HepG2 (cell line): Measurements from ENCODE around the gene MAVS. TPM values are rescaled to one million over a fixed set of nuclear protein-coding genes. Genes with fewer than 3 reads are reported as not detected.

ENCODE experiments used
- CEBPB ChIP-seq: IDR thresholded peaks from 2 replicates; pipeline ENCODE4 v1.6.1; 2011; ENCODE audit warnings: low read depth, low read length, improper control_type of control experiment, borderline replicate concordance
- FOXK1 ChIP-seq: sonication (generic); formaldehyde crosslinking; IDR thresholded peaks from 2 replicates; pipeline ENCODE4 v1.4.0; 2020; ENCODE audit warnings: low read depth, missing genetic modification reagents, borderline replicate concordance
- NCOA2 ChIP-seq: sonication (generic); formaldehyde crosslinking; IDR thresholded peaks from 2 replicates; pipeline ENCODE4 v1.8.0; 2022; ENCODE audit warnings: inconsistent platforms
- NFE2 ChIP-seq: sonication (generic); formaldehyde crosslinking; IDR thresholded peaks from 2 replicates; pipeline ENCODE4 v1.4.0; 2020; ENCODE audit warnings: missing genetic modification reagents
- NR2C2 ChIP-seq: sonication (generic); formaldehyde crosslinking; IDR thresholded peaks from 2 replicates; pipeline ENCODE4 v1.4.0; 2020; ENCODE audit warnings: missing genetic modification reagents, mild to moderate bottlenecking, moderate library complexity, borderline replicate concordance
- PITX1 ChIP-seq: sonication (generic); formaldehyde crosslinking; IDR thresholded peaks from 2 replicates; pipeline ENCODE4 v1.5.1; 2020; ENCODE audit warnings: mild to moderate bottlenecking, missing genetic modification reagents
- RCOR2 ChIP-seq: IDR thresholded peaks from 2 replicates; pipeline ENCODE4 v1.6.1; 2016; ENCODE audit warnings: missing biosample characterization, missing genetic modification reagents
- RXRB ChIP-seq: IDR thresholded peaks from 2 replicates; pipeline ENCODE4 v1.6.1; 2016; ENCODE audit warnings: borderline replicate concordance, missing genetic modification reagents, missing compliant biosample characterization
- polyA plus RNA-seq, 8 experiments: library from polyadenylated mRNA; depleted of rRNA in 3 of 8; stranded (reverse) in 7 of 8; unstranded in 1 of 8; fragments of >200 nt; fragmentation: Illumina TruSeq in 4 of 8; extraction: Trizol in 4 of 8; gene quantifications; 2 replicates each; pipeline versions ENCODE4 v1.2.1 to v1.2.3, GENCODE V29; 2011 to 2016; ENCODE audit warnings: low read depth in 4 of 8, missing spikeins in 1 of 8, mixed read lengths in 1 of 8; ENCODE audit not compliant: insufficient read depth in 1 of 8
- total RNA-seq, 5 experiments: library from RNA; depleted of rRNA; stranded (reverse); fragments of >200 nt; fragmentation: Illumina TruSeq; extraction: Trizol; gene quantifications; 2 replicates each; pipeline ENCODE4 v1.2.3, GENCODE V29; 2016; ENCODE audit warnings: low read depth in 1 of 5
- TF ChIP-seq, protein P1 (sequence below): sonication (generic); formaldehyde crosslinking; IDR thresholded peaks from 2 replicates; pipeline ENCODE4 v1.8.0; 2022; ENCODE audit warnings: mild to moderate bottlenecking, missing genetic modification reagents, moderate library complexity
- TF ChIP-seq, protein P2 (sequence below): IDR thresholded peaks from 2 replicates; pipeline ENCODE4 v1.6.1; 2016; ENCODE audit warnings: low read depth, borderline replicate concordance
- TF ChIP-seq, protein P3 (sequence below), 2 experiments: sonication (generic) in 1 of 2; formaldehyde crosslinking in 1 of 2; IDR thresholded peaks; 2 replicates each; pipeline versions ENCODE4 v1.6.1 to v1.9.0; 2014 to 2022; ENCODE audit warnings: antibody characterized with exemption in 1 of 2, borderline replicate concordance in 1 of 2, inconsistent platforms in 1 of 2, low read depth in 1 of 2, missing genetic modification reagents in 1 of 2
- TF ChIP-seq, protein P4 (sequence below): sonication (generic); formaldehyde crosslinking; IDR thresholded peaks from 2 replicates; pipeline ENCODE4 v1.5.1; 2020; ENCODE audit warnings: mild to moderate bottlenecking, missing genetic modification reagents, moderate library complexity
- TF ChIP-seq, protein P5 (sequence below): sonication (generic); formaldehyde crosslinking; IDR thresholded peaks from 2 replicates; pipeline ENCODE4 v1.4.0; 2020; ENCODE audit warnings: low read depth, missing genetic modification reagents

MAVS gene
- total and polyA plus RNA-seq, 2 of the 13 experiments (the other 11 are each of a cell fraction or from before 2014, with no cell fraction given): 27.3 to 36.6 TPM

DNA sequence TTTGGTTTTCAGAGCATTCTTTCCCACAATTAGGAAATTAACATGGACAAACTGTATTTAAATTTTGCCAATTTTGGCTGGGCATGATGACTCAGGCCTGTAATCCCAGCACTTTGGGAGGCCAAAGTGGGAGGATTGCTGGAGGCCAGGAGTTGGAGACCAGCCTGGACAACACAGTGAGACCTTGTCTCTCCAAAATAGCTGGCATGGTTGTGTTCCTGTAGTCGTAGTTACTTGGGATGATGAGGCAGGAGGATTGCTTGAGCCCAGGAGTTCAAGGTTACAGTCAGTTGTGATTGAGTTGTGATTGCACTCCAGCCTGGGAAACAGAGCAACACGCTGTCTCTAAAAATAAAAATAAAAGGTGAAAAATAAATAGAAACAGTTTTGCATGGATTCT, 57.6 kb downstream of the MAVS start (continued):
- TF ChIP-seq NCOA2 (0 out of 2 replicates have a peak, but pooled peaks have one; percentile 8), PITX1 (0 out of 2 replicates have a peak, but pooled peaks have one; percentile 22), NFE2 (CRISPR knock-in tag) (no peak), CEBPB (peak; percentile 39; the same call in 1 of the 2 replicates), FOXK1 (peak; percentile 31; the same call in 1 of the 2 replicates), NR2C2 (CRISPR knock-in tag) (no peak), RXRB (CRISPR knock-in tag) (peak; percentile 7; the same call in 1 of the 2 replicates), RCOR2 (CRISPR knock-in tag) (peak; percentile 59; the same call in 1 of the 2 replicates)
- TF ChIP-seq, protein P1, sequence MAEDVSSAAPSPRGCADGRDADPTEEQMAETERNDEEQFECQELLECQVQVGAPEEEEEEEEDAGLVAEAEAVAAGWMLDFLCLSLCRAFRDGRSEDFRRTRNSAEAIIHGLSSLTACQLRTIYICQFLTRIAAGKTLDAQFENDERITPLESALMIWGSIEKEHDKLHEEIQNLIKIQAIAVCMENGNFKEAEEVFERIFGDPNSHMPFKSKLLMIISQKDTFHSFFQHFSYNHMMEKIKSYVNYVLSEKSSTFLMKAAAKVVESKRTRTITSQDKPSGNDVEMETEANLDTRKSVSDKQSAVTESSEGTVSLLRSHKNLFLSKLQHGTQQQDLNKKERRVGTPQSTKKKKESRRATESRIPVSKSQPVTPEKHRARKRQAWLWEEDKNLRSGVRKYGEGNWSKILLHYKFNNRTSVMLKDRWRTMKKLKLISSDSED: no peak
- TF ChIP-seq, protein P2, sequence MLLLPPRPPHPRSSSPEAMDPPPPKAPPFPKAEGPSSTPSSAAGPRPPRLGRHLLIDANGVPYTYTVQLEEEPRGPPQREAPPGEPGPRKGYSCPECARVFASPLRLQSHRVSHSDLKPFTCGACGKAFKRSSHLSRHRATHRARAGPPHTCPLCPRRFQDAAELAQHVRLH (CRISPR knock-in tag): peak; percentile 72; the same call in 1 of the 2 replicates
- TF ChIP-seq, protein P3, sequence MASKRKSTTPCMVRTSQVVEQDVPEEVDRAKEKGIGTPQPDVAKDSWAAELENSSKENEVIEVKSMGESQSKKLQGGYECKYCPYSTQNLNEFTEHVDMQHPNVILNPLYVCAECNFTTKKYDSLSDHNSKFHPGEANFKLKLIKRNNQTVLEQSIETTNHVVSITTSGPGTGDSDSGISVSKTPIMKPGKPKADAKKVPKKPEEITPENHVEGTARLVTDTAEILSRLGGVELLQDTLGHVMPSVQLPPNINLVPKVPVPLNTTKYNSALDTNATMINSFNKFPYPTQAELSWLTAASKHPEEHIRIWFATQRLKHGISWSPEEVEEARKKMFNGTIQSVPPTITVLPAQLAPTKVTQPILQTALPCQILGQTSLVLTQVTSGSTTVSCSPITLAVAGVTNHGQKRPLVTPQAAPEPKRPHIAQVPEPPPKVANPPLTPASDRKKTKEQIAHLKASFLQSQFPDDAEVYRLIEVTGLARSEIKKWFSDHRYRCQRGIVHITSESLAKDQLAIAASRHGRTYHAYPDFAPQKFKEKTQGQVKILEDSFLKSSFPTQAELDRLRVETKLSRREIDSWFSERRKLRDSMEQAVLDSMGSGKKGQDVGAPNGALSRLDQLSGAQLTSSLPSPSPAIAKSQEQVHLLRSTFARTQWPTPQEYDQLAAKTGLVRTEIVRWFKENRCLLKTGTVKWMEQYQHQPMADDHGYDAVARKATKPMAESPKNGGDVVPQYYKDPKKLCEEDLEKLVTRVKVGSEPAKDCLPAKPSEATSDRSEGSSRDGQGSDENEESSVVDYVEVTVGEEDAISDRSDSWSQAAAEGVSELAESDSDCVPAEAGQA (IDR thresholded peaks at IDR 0.05; ENCODE audit: low read depth): no peak
- TF ChIP-seq, protein P3 (CRISPR knock-in tag; IDR thresholded peaks at IDR 0.05; ENCODE audit: borderline replicate concordance): 0 out of 2 replicates have a peak, but pooled peaks have one; percentile 40
- TF ChIP-seq, protein P4, sequence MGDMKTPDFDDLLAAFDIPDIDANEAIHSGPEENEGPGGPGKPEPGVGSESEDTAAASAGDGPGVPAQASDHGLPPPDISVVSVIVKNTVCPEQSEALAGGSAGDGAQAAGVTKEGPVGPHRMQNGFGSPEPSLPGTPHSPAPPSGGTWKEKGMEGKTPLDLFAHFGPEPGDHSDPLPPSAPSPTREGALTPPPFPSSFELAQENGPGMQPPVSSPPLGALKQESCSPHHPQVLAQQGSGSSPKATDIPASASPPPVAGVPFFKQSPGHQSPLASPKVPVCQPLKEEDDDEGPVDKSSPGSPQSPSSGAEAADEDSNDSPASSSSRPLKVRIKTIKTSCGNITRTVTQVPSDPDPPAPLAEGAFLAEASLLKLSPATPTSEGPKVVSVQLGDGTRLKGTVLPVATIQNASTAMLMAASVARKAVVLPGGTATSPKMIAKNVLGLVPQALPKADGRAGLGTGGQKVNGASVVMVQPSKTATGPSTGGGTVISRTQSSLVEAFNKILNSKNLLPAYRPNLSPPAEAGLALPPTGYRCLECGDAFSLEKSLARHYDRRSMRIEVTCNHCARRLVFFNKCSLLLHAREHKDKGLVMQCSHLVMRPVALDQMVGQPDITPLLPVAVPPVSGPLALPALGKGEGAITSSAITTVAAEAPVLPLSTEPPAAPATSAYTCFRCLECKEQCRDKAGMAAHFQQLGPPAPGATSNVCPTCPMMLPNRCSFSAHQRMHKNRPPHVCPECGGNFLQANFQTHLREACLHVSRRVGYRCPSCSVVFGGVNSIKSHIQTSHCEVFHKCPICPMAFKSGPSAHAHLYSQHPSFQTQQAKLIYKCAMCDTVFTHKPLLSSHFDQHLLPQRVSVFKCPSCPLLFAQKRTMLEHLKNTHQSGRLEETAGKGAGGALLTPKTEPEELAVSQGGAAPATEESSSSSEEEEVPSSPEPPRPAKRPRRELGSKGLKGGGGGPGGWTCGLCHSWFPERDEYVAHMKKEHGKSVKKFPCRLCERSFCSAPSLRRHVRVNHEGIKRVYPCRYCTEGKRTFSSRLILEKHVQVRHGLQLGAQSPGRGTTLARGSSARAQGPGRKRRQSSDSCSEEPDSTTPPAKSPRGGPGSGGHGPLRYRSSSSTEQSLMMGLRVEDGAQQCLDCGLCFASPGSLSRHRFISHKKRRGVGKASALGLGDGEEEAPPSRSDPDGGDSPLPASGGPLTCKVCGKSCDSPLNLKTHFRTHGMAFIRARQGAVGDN (CRISPR knock-in tag): no peak
- TF ChIP-seq, protein P5, sequence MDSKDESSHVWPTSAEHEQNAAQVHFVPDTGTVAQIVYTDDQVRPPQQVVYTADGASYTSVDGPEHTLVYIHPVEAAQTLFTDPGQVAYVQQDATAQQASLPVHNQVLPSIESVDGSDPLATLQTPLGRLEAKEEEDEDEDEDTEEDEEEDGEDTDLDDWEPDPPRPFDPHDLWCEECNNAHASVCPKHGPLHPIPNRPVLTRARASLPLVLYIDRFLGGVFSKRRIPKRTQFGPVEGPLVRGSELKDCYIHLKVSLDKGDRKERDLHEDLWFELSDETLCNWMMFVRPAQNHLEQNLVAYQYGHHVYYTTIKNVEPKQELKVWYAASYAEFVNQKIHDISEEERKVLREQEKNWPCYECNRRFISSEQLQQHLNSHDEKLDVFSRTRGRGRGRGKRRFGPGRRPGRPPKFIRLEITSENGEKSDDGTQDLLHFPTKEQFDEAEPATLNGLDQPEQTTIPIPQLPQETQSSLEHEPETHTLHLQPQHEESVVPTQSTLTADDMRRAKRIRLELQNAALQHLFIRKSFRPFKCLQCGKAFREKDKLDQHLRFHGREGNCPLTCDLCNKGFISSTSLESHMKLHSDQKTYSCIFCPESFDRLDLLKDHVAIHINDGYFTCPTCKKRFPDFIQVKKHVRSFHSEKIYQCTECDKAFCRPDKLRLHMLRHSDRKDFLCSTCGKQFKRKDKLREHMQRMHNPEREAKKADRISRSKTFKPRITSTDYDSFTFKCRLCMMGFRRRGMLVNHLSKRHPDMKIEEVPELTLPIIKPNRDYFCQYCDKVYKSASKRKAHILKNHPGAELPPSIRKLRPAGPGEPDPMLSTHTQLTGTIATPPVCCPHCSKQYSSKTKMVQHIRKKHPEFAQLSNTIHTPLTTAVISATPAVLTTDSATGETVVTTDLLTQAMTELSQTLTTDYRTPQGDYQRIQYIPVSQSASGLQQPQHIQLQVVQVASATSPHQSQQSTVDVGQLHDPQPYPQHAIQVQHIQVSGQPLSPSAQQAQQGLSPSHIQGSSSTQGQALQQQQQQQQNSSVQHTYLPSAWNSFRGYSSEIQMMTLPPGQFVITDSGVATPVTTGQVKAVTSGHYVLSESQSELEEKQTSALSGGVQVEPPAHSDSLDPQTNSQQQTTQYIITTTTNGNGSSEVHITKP (CRISPR knock-in tag): no peak
